Measurements from ENCODE around the gene AJAP1.

AJAP1 gene

DNA sequence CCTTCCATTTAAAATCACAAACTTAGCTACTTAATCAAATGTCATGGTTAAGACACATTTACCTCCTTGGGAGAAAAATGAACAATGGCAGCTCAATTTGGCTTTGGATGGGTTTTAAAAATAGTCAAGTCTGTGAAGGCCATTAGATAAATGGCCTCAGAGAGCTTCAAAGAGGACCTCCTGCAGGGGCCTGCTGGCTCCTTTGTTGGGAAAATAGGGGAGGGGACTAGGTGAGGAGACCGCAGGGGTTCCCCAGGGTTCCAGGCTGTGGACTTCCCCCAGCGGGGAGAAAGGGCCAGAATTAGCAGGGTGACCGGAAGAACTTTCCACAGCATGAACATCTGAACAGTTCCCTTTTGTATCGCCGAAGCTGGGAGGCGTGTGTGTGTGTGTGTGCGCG is 3.4 kb upstream of the AJAP1 start:
- Histone ChIP-seq H3K4me2 (ENCODE audit: low read length) (peak overlapping the region; percentile 55), H3K27ac (ENCODE audit: low read length) (peak overlapping the region; percentile 11; the same call in 1 of the 2 replicates), H3K36me3 (replicated peaks; ENCODE audit: low read depth, low read length) (no peaks in the 10 kb centered on the region), H4K20me1 (ENCODE audit: insufficient read depth, low read length) (no peaks in the 10 kb centered on the region), H2AFZ (ENCODE audit: low read depth, low read length) (peak overlapping the region; percentile 2), H3K4me1 (ENCODE audit: low read length) (peaks cover 31% of the 10 kb centered on the region), H3K27me3 (ENCODE audit: low read depth, low read length) (no peaks in the 10 kb centered on the region), H3K79me2 (ENCODE audit: low read length) (no peaks in the 10 kb centered on the region), H3K9me3 (ENCODE audit: insufficient read depth, low read length) (no peaks in the 10 kb centered on the region), H3K9ac (ENCODE audit: low read length) (peak overlapping the region; percentile 28; the same call in 1 of the 2 replicates), H3K4me3 (ENCODE audit: low read length) (peak overlapping the region; percentile 5)
- TF ChIP-seq, protein P1, sequence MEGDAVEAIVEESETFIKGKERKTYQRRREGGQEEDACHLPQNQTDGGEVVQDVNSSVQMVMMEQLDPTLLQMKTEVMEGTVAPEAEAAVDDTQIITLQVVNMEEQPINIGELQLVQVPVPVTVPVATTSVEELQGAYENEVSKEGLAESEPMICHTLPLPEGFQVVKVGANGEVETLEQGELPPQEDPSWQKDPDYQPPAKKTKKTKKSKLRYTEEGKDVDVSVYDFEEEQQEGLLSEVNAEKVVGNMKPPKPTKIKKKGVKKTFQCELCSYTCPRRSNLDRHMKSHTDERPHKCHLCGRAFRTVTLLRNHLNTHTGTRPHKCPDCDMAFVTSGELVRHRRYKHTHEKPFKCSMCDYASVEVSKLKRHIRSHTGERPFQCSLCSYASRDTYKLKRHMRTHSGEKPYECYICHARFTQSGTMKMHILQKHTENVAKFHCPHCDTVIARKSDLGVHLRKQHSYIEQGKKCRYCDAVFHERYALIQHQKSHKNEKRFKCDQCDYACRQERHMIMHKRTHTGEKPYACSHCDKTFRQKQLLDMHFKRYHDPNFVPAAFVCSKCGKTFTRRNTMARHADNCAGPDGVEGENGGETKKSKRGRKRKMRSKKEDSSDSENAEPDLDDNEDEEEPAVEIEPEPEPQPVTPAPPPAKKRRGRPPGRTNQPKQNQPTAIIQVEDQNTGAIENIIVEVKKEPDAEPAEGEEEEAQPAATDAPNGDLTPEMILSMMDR (IDR thresholded peaks at IDR 0.05; ENCODE audit: low read depth, low read length) = no peak
- no peak for TF ChIP-seq EZH2phosphoT487 (IDR thresholded peaks at IDR 0.05; ENCODE audit: low read depth)

GRCh38 chr1:4652631-4653327 is 1.6 kb upstream of the AJAP1 start:
- H3K9me3 ChIP-seq (ENCODE audit: insufficient read depth, low read length) = no peaks in the 10 kb centered on the region
- TF ChIP-seq, protein P1 (IDR thresholded peaks at IDR 0.05; ENCODE audit: low read depth, low read length) = peak; percentile 81
- TF ChIP-seq EZH2phosphoT487 (IDR thresholded peaks at IDR 0.05; ENCODE audit: low read depth) = no peak
- peak overlapping the region; percentile 51 for H3K4me2 ChIP-seq (ENCODE audit: low read length)
- no peaks in the 10 kb centered on the region for H3K79me2 ChIP-seq (ENCODE audit: low read length)
- no peaks in the 10 kb centered on the region for H4K20me1 ChIP-seq (ENCODE audit: insufficient read depth, low read length)
- H3K27ac ChIP-seq (ENCODE audit: low read length) = peak overlapping the region; percentile 7; the same call in 1 of the 2 replicates
- H3K27me3 ChIP-seq (ENCODE audit: low read depth, low read length) = no peaks in the 10 kb centered on the region
- H2AFZ ChIP-seq (ENCODE audit: low read depth, low read length) = peak overlapping the region; percentile 86
- H3K4me1 ChIP-seq (ENCODE audit: low read length) = peaks cover 31% of the 10 kb centered on the region
- H3K9ac ChIP-seq (ENCODE audit: low read length) = peak overlapping the region; percentile 58
- H3K4me3 ChIP-seq (ENCODE audit: low read length) = peak overlapping the region; percentile 47
- H3K36me3 ChIP-seq (replicated peaks; ENCODE audit: low read depth, low read length) = no peaks in the 10 kb centered on the region

GRCh38 chr1:4653328-4653660 is 1.1 kb upstream of the AJAP1 start:
- no peak overlapping the region for H3K4me3 ChIP-seq (ENCODE audit: low read length)

More at GRCh38 chr1:4653328-4653660, 1.1 kb upstream of the AJAP1 start:
- 0 out of 2 replicates have a peak overlapping the region, but pooled peaks have one; percentile 51 for H3K4me2 ChIP-seq (ENCODE audit: low read length)
- H3K4me1 ChIP-seq (ENCODE audit: low read length) = peaks cover 31% of the 10 kb centered on the region
- H3K36me3 ChIP-seq (replicated peaks; ENCODE audit: low read depth, low read length) = no peaks in the 10 kb centered on the region
- H3K27me3 ChIP-seq (ENCODE audit: low read depth, low read length) = no peaks in the 10 kb centered on the region
- no peak overlapping the region for H3K9ac ChIP-seq (ENCODE audit: low read length)
- no peaks in the 10 kb centered on the region for H3K79me2 ChIP-seq (ENCODE audit: low read length)
- H3K27ac ChIP-seq (ENCODE audit: low read length) = no peak overlapping the region
- TF ChIP-seq EZH2phosphoT487 (IDR thresholded peaks at IDR 0.05; ENCODE audit: low read depth) = no peak
- TF ChIP-seq, protein P1 (IDR thresholded peaks at IDR 0.05; ENCODE audit: low read depth, low read length) = no peak
- no peak overlapping the region for H2AFZ ChIP-seq (ENCODE audit: low read depth, low read length)
- no peaks in the 10 kb centered on the region for H4K20me1 ChIP-seq (ENCODE audit: insufficient read depth, low read length)
- H3K9me3 ChIP-seq (ENCODE audit: insufficient read depth, low read length) = no peaks in the 10 kb centered on the region

Data from OCI-LY3 (cell line).